ENCODE results near the gene UNC80.
"Not testable (repeated sequence)": the region's sequence is repeated elsewhere in the genome, so short reads cannot be mapped to it uniquely, and the experiment has no call there.

UNC80 gene

GRCh38 chr2:209771474-209772289 is at the start of gene UNC80:
UNC80 (plus strand) TSS chr2:209771832; CDS start chr2:209772073, 241 bp downstream.
- peak; percentile 29 for DNase-seq

GRCh38 chr2:209726311-209726710 is 45.3 kb upstream of the UNC80 start:
- DNase-seq, result no peak

- no peak for DNase-seq
Measured at GRCh38 chr2:209727077-209727476, 44.6 kb upstream of the UNC80 start.

GRCh38 chr2:209734805-209735204 is 36.8 kb upstream of the UNC80 start:
- DNase-seq, result no peak

GRCh38 chr2:209741953-209742352 is 29.7 kb upstream of the UNC80 start:
- no peak for DNase-seq

- no peak for DNase-seq
Measured at GRCh38 chr2:209753020-209753419, 18.6 kb upstream of the UNC80 start.

DNA sequence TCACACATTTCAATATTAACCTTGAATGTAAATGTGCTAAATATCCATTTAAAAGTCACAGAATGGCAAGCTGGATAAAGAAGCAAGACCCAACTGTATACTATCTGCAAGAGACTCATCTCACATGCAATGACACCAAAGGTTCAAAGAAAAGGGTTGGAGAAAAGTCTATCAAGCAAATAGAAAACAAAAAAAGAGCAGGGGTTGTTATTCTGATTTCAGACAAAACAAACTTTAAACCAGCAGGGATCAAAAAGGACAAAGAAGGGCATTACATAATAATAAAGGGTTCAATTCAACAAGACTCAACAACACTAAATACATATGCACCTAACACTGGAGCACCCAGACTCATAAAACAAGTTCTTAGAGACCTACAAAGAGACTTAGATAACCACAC is 14.5 kb upstream of the UNC80 start:
- DNase-seq, result no peak

GRCh38 chr2:209761566-209761965 is 10.1 kb upstream of the UNC80 start:
- no peak for DNase-seq

DNA sequence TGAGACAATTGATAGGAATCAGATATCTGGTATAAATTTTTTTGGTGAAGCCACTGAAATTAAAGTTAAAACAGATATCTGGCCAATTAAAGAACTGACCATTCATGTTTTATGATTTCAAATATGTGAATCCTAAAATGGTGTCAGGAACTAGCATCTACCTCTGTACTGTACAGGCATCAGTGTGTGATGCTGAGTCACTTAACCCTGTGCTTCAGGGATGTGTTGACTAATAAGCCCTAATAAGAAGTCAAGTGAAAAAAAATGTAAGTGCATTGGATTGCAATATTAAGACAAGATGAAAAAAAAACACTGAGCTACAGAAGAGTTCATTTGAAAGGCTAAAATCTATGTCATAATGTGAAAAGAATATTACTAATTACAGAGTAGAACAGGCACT is 9.1 kb upstream of the UNC80 start:
- no peak for DNase-seq

DNA sequence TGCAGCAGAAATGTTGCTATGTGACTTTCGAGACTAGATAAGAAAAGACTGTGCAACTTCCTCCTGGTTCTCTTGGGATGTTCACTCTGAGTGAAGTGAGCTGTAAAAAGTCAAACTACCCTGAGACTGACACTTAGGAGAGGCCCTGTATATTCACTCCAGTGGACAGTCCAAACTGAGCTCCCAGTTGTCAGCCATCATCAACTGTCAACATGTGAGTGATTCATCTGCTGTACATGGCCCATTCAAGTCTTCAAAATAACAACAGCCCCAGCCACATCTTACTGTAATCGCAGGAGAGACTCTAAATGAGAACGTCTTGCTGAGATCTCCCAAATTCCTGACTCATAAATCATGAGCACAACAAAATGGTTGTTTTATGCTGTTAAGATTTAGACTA is 8.5 kb upstream of the UNC80 start:
- no peak for DNase-seq

GRCh38 chr2:209766613-209767012 is 5.0 kb upstream of the UNC80 start:
- no peak for DNase-seq

- DNase-seq, result no peak
Measured at GRCh38 chr2:209767316-209767715, 4.3 kb upstream of the UNC80 start.

GRCh38 chr2:209768557-209768956 is 3.1 kb upstream of the UNC80 start:
- DNase-seq, result no peak

DNA sequence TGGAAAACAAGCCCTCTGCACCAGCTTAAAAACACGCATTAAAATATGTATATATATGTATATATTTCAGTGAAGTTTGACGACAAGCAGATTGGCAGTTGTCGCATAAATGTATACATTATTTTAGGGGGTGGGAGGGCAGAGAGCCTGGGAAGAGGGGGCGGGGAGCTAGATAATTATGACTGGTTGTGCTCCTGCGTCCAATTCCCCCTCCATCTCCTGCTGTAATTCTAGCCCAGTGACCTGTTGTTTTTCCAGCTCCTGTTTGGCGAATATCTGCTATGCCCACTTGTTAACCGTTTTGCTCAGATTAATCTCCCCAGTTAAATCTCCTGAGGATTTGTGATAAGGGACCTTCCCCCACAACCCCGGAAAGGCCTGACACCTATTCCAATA is 656 bp downstream of the UNC80 start:
- no peak for DNase-seq

- no peak for DNase-seq
Measured at GRCh38 chr2:209773377-209773776, 1.7 kb downstream of the UNC80 start.

- no peak for DNase-seq
Measured at GRCh38 chr2:209787416-209787815, 15.8 kb downstream of the UNC80 start.

DNA sequence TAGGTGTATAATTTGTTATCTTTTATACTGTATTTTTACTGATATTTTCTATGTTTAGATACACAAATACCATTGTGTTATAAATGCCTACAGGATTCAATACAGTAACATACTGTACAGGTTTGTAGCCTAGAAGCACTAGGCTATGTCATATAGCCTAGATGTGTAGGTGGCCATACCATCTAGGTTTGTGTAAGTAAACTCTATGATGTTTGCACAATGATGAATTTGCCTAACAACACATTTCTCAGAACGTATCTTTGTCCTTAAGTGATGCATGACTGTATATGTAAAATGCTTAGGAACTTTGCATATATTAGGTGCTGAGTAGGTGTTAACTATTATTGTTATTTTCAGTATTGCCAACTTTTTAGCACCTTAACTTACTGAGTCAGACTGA is 17.3 kb downstream of the UNC80 start:
- no peak for DNase-seq

DNA sequence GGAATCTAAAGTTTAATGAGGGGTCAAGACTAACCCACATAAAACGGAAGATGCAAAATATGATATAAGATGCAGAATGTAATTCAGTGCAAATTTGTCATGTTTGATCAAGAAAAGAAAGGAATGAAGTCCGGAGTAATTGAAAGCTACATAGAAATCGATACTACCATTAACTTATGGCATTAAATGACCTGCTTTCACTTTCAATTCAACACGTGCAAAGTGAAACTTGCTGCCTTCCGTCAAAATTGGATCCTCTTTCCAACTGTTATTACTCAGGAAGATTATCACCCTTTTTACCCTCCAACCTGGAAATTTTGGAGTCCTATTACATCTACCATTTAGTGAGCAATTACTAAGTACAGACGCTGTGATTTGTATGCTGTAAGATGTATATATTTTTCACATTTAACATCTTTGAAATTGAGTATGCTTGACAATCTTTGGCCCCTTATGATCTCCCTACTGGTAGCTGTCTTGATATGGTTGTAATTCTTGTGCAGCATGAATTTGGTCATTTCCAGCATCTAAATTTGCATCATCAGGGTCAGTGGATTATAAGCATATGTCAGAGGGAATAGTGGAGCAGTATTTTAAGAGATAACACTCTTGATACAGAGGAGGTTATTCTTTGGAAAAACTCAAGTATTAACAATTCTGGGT is 18.6 kb downstream of the UNC80 start:
- no peak for DNase-seq

GRCh38 chr2:209791151-209791550 is 19.5 kb downstream of the UNC80 start:
- no peak for DNase-seq

DNA sequence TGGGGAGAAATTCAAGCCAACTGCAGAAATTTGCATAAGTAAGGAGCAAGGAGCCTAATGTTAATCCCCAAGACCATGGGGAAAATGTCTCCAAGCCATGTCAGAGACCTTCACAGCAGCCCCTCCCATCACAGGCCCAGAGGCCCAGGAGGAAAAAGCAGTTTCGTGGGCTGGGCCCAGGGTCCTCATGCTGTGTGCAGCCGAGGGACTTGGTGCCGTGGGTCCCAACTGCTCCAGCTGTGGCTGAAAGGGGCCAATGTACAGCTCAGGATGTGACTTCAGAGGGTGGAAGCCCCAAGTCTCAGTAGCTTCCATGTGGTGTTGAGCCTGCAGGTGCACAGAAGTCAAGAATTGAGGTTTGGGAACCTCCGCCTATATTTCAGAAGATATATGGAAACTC is 23.8 kb downstream of the UNC80 start:
- not testable (repeated sequence) for DNase-seq

- DNase-seq, result no peak
Measured at GRCh38 chr2:209805351-209805750, 33.7 kb downstream of the UNC80 start.

DNA sequence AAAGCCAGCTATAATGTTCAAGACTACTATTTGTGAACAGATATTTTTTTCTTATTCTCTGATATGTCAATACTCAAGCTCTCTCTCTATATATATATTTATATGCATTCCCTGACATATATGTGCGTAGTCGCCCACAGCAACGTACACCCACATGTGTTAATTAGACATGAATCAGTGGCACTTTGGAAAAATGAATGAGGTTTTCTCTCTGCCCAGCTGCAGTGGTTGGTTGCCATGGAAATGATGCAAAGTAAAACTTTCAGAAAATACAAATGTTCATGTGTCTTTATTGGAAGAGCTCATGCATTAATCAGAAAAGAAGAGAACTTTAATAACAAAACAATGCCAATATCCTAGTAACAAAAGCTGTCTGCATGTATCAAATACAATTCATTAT is 34.7 kb downstream of the UNC80 start:
- DNase-seq, result no peak

DNA sequence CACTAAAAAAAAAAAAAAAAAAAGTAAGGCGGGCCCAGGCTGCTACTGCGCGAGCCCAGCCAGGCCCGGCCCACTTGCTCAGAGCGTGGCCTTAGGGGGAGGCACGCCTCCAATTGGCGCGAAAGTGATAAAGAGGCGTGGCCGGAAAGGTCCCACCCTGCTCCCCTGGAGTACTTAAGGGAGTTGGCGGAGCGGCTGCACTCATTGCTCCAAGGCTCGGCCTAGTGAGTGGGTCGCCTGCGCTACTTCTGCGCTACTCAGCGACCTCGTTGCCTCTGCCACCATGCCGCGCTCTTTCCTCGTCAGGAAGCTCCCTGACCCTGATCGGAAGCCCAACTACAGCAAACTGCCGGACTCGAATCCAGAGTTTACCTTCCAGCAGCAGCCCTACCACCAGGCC is 36.9 kb downstream of the UNC80 start:
- no peak for DNase-seq

DNA sequence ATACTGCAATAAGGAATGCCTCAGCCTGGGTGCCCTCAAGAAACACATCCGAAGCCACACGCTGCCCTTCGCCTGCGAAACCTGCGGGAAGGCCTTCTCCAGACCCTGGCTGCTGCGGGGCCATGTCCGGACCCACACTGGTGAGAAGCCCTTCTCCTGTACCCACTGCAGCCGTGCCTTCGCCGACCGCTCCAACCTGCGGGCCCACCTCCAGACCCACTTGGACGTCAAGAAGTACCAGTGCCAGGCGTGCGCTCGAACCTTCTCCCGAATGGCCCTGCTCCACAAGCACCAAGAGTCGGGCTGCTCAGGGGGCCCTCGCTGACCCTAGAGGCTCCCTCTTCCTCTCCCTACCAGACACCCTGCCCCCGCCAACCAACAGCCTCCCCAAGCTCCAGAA is 37.6 kb downstream of the UNC80 start:
- no peak for DNase-seq

DNA sequence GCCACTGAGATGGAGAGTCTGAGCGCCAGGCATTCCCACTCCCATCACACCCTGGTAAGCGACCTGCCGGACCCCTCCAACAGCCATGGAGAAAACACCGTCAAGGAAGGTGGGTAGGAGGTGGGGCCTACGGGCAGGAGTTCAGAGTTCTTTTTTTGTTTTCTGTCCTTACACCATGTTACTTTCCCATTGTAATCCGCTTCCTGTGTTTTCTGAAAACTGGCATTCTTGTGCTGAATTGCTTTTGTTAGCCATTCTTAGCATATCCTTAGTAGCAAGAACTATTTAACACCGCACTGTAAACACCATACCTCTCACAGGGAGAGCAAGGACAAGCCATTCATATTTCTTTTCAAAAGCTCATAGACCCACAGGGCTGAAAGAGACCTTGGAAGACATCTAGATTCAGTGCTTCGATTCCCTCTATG is 46.2 kb downstream of the UNC80 start:
- no peak for DNase-seq

All from activated CD4-positive, CD25-positive, alpha-beta regulatory T cell treated with anti-CD3 and anti-CD28 coated beads, Interleukin-2, amount 50 U/mL, for 72 hours (primary cell).